UCSD-AML1 (cell line): ENCODE measurements around the gene RAB3GAP1.
A peak's percentile ranks its signal among the peaks of the same experiment; 100 is the strongest.
"Not testable (repeated sequence)": the region's sequence is repeated elsewhere in the genome, so short reads cannot be mapped to it uniquely, and the experiment has no call there.

Experiments used
- DNase-seq: peaks from one replicate; lab custom pipeline; 2025; ENCODE audit not compliant: unreplicated experiment; lab: John Stamatoyannopoulos, UW

RAB3GAP1 gene

GRCh38 chr2:135052042-135052876 lies at the start of gene RAB3GAP1:
Gene RAB3GAP1, plus strand, starts transcription at chr2:135052292. Its CDS starts 16 bp downstream, at chr2:135052308.
- DNase-seq: peak; percentile 87

- no peak for DNase-seq
These were observed 49.3 kb upstream of the RAB3GAP1 start for GRCh38 chr2:135002836-135003235.

- DNase-seq: peak; percentile 76
These were observed 47.9 kb upstream of the RAB3GAP1 start for GRCh38 chr2:135004005-135004746.

- DNase-seq: no peak
These were observed 46.3 kb upstream of the RAB3GAP1 start for GRCh38 chr2:135005753-135006152.

- DNase-seq: no peak
These were observed 42.8 kb upstream of the RAB3GAP1 start for GRCh38 chr2:135009339-135009738.

- DNase-seq: no peak
These were observed 41.7 kb upstream of the RAB3GAP1 start for GRCh38 chr2:135010200-135010942.

- DNase-seq: no peak
These were observed 40.5 kb upstream of the RAB3GAP1 start for GRCh38 chr2:135011633-135012032.

- no peak for DNase-seq
These were observed 30.5 kb upstream of the RAB3GAP1 start for GRCh38 chr2:135021618-135022017.

GRCh38 chr2:135022952-135023880 lies 28.9 kb upstream of the RAB3GAP1 start:
- DNase-seq: no peak

GRCh38 chr2:135023886-135024485 lies 28.1 kb upstream of the RAB3GAP1 start:
- DNase-seq: no peak

GRCh38 chr2:135029481-135030134 lies 22.5 kb upstream of the RAB3GAP1 start:
- no peak for DNase-seq

GRCh38 chr2:135030826-135031225 lies 21.3 kb upstream of the RAB3GAP1 start:
- DNase-seq: no peak

GRCh38 chr2:135033216-135033615 lies 18.9 kb upstream of the RAB3GAP1 start:
- not testable (repeated sequence) for DNase-seq

GRCh38 chr2:135037831-135038230 lies 14.3 kb upstream of the RAB3GAP1 start:
- DNase-seq: no peak

- no peak for DNase-seq
These were observed 8.7 kb upstream of the RAB3GAP1 start for GRCh38 chr2:135043345-135043744.

GRCh38 chr2:135047300-135047699 lies 4.8 kb upstream of the RAB3GAP1 start, which contains the start of gene MAP3K19:
Gene MAP3K19, minus strand, starts transcription at chr2:135047447. Its CDS starts 22,800 bp downstream, at chr2:135024647.
- DNase-seq: no peak

- DNase-seq: no peak
These were observed 4.0 kb upstream of the RAB3GAP1 start for GRCh38 chr2:135048122-135048521.

- DNase-seq: no peak
These were observed 2.0 kb upstream of the RAB3GAP1 start for GRCh38 chr2:135050132-135050531.

- DNase-seq: peak; percentile 27
These were observed 1.4 kb upstream of the RAB3GAP1 start for GRCh38 chr2:135050684-135051083.
